Epithelial cell of umbilical artery (primary cell): ENCODE measurements around the gene SNAPC3. TPM values are rescaled to one million over a fixed set of nuclear protein-coding genes. Genes with fewer than 3 reads are reported as not detected.

Experiments
- total RNA-seq: library from RNA; depleted of rRNA; stranded (reverse); fragments of >200 nt; gene quantifications from 2 replicates; pipeline ENCODE4 v1.2.3, GENCODE V29; 2014

The SNAPC3 gene
- 34.1 and 44.5 TPM in 2 replicates for total RNA-seq

DNA sequence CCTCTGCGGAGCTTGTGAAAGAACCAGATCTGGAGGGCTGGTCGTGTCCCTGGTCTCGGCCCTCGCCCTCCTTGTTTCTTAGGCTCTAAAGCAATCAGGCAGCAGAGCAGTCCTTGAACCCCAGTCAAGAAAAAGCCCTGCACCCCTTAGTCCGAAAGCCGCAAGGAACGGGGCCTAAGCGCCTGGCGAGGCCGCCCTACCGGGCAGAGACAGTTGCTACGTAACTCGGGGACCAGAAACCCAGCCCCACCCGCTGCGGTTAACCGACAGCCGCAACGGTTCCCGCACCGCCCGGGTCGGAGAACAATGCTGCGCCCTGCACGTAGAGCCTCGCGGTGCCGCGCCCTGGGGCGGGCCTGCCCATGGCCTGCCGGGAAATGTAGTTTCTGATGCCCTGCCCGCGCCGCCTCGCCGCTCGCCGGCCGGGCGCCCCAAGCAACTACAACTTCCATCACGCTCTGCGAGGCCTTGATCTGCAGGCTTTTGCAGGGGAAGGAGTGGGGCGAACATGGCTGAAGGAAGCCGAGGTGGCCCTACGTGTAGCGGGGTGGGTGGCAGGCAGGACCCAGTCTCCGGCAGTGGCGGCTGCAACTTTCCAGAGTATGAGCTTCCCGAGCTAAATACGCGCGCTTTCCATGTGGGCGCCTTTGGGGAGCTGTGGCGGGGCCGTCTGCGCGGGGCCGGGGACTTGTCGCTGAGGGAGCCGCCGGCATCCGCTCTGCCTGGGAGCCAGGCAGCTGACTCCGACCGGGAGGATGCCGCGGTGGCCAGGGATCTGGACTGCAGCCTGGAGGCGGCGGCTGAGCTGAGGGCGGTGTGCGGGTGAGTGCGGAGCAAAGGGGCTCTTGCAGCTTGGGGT, at the start of gene SNAPC3:
TSS of gene SNAPC3 (plus strand) at position 505 of the 859 bp plus-strand sequence. CDS start at position 509, 4 bp downstream.

DNA sequence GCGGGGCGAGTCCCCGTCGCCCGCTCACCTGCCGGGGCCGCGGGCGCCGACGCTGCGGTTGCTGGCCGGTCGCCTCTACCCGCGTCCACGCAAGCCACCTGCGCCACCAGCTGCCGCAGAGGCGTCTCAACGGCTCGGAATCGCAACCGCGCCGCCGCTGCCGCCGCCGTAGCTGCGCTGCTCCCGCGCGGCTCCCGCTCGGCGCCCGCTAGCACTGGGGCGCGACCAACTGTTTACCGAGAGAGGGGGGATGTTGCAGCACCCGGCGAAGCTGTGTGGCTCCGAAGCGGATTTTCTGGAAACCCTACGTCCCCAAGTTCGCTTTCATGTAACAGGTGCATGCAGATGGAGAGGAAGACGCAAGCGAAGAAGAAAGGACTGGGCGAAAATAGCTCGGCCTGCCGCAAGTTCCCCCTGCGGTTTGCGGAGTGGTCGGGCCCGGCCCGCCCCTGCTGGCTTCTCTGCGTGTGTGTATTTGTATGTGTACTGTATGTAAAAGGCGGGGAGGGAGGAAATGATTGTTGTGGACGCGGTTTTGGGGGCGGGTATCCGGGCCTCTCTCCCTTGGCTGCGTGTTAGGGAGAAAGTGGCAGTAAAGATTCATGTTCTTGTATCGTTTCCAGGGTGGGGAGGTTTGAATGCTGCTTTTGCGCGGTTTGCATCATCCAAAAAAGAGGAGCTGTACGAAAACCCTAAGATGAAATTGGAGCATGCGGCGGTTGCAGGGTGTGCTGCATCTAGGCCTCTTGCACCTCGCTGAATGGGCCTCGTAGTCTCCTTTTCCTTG, 88.3 kb downstream of the SNAPC3 start, which contains the start of gene PSIP1:
TSS of gene PSIP1 (minus strand) at position 182 of the 787 bp plus-strand sequence. CDS start 782 bp downstream, outside the sequence.

Other genes with a start within 250 kb of the SNAPC3 start
- 3.6 and 5.8 TPM in 2 replicates for gene TTC39B, start 115.7 kb upstream of the SNAPC3 start, total RNA-seq
- gene PSIP1, start 88.1 kb downstream of the SNAPC3 start, total RNA-seq = 52.3 and 83.6 TPM in 2 replicates
- gene CCDC171, start 130.2 kb downstream of the SNAPC3 start, total RNA-seq = 1.6 and 1.7 TPM in 2 replicates